Vagina (tissue), 2 donors: ENCODE measurements around the gene FAM171A2. TPM values are rescaled to one million over a fixed set of nuclear protein-coding genes. Genes with fewer than 3 reads are reported as not detected.
A peak's percentile ranks its signal among the peaks of the same experiment; 100 is the strongest.

Experiments
- DNase-seq, 2 donors: peaks; one replicate each; pipeline ENCODE4 v3.0.0-alpha.2; 2017; ENCODE audit errors: extremely low spot score in 2 of 2
- H3K27ac ChIP-seq: fragments of 200-600 bp; sonication (generic); one replicate; pipeline ENCODE4 v1.5.1; 2019
- H3K27me3 ChIP-seq: fragments of 200-600 bp; sonication (generic); one replicate; pipeline ENCODE4 v1.5.1; 2019
- H3K36me3 ChIP-seq, 2 donors: fragments of 200-600 bp; sonication (generic); one replicate each; pipeline ENCODE4 v1.5.1; 2017 to 2019
- H3K4me1 ChIP-seq: fragments of 200-600 bp; sonication (generic); one replicate; pipeline ENCODE4 v1.5.1; 2019
- H3K4me3 ChIP-seq, 2 donors: fragments of 200-600 bp; sonication (generic); 1 replicate in 1 of 2; 2 replicates in 1 of 2; pipeline ENCODE4 v1.5.1; 2016 to 2019
- H3K9me3 ChIP-seq: fragments of 200-600 bp; sonication (generic); one replicate; pipeline ENCODE4 v1.5.1; 2019
- CTCF ChIP-seq, 3 experiments: fragments of 450-650 bp in 2 of 3; fragments of 200-600 bp in 1 of 3; sonication (generic) in 1 of 3; IDR thresholded peaks; one replicate each; pipeline ENCODE4 v1.5.1; 2017 to 2019; ENCODE audit warnings: antibody characterized with exemption in 3 of 3, mild to moderate bottlenecking in 2 of 3, moderate library complexity in 2 of 3
- POLR2A ChIP-seq, 2 donors: fragments of 450-650 bp; IDR thresholded peaks; one replicate each; pipeline ENCODE4 v1.6.1; 2017; ENCODE audit warnings: antibody characterized with exemption in 2 of 2, mild to moderate bottlenecking in 2 of 2, moderate library complexity in 2 of 2
- POLR2AphosphoS5 ChIP-seq, 2 donors: sonication (generic); formaldehyde crosslinking; IDR thresholded peaks; one replicate each; pipeline ENCODE4 v1.9.0; 2017; ENCODE audit warnings: antibody characterized with exemption in 2 of 2, mild to moderate bottlenecking in 2 of 2, low read depth in 1 of 2; ENCODE audit not compliant: insufficient read depth in 1 of 2
- intact Hi-C: fragments of 100-400 bp; cut with DNase I; formaldehyde crosslinking; loops from one replicate; pipeline ENCODE4 v1.15.1; 2023
- total RNA-seq: library from RNA; depleted of rRNA; stranded (reverse); fragments of >200 nt; gene quantifications from one replicate; pipeline ENCODE4 v1.2.3, GENCODE V29; 2016

Gene FAM171A2
- total RNA-seq, 1 donor from 2014 or later = 4.2 TPM

- no peak for DNase-seq
- peaks cover 32% of the 10 kb centered on the region for H3K4me1 ChIP-seq
- TF ChIP-seq POLR2A (IDR thresholded peaks at IDR 0.05) (peak in 1 of 2 donors; percentile 74), POLR2AphosphoS5 (IDR thresholded peaks at IDR 0.05; ENCODE audit: insufficient read depth in 1 of 2, low read depth in 1 of 2) (peak; percentile 37 to 93), CTCF (IDR thresholded peaks at IDR 0.05) (peak in 2 of 3 experiments; percentile 2 to 15)
- intact Hi-C loops = loop anchor here (1.0 to 5.0 kb wide), 2 partner anchors 100 to 112 kb away; no protein-coding TSS in a partner anchor
- peak within 1 kb of the TSS; percentile 96 for H3K27ac ChIP-seq
- no peaks in the 10 kb centered on the region for H3K9me3 ChIP-seq
- no peaks in the 10 kb centered on the region for H3K27me3 ChIP-seq
- peaks cover 0 to 28% of the 10 kb centered on the region in 2 donors for H3K36me3 ChIP-seq
- peak within 1 kb of the TSS; percentile 91 to 97 for H3K4me3 ChIP-seq
Observed at GRCh38 chr17:44324571-44325275, 38.9 kb downstream of the FAM171A2 start, which contains the start of gene SLC25A39. Gene SLC25A39 (minus strand): TSS chr17:44324823. CDS start chr17:44323562, 1,261 bp downstream.

GRCh38 chr17:44324092-44324570 lies 39.5 kb downstream of the FAM171A2 start:
- peaks cover 32% of the 10 kb centered on the region for H3K4me1 ChIP-seq
- H3K9me3 ChIP-seq = no peaks in the 10 kb centered on the region
- peak overlapping the region; percentile 91 to 97 for H3K4me3 ChIP-seq
- intact Hi-C loops = loop anchor here (1.0 to 5.0 kb wide), 2 partner anchors 100 to 112 kb away; no protein-coding TSS in a partner anchor
- H3K27ac ChIP-seq = peak overlapping the region; percentile 96
- no peak for TF ChIP-seq POLR2A (IDR thresholded peaks at IDR 0.05)
- TF ChIP-seq CTCF (IDR thresholded peaks at IDR 0.05) = no peak
- TF ChIP-seq POLR2AphosphoS5 (IDR thresholded peaks at IDR 0.05; ENCODE audit: insufficient read depth in 1 of 2, low read depth in 1 of 2) = no peak
- DNase-seq = no peak
- peaks cover 0 to 33% of the 10 kb centered on the region in 2 donors for H3K36me3 ChIP-seq
- no peaks in the 10 kb centered on the region for H3K27me3 ChIP-seq

- intact Hi-C loops = loop anchor here (1.0 to 5.0 kb wide), 2 partner anchors 99 to 111 kb away; no protein-coding TSS in a partner anchor
- DNase-seq = no peak
- Histone ChIP-seq H3K27ac (peak overlapping the region; percentile 96), H3K4me3 (peak overlapping the region; percentile 91 to 97), H3K36me3 (peaks cover 0 to 33% of the 10 kb centered on the region in 2 donors), H3K4me1 (peaks cover 32% of the 10 kb centered on the region), H3K27me3 (no peaks in the 10 kb centered on the region), H3K9me3 (no peaks in the 10 kb centered on the region)
- no peak for TF ChIP-seq CTCF (IDR thresholded peaks at IDR 0.05)
- no peak for TF ChIP-seq POLR2A (IDR thresholded peaks at IDR 0.05)
- TF ChIP-seq POLR2AphosphoS5 (IDR thresholded peaks at IDR 0.05; ENCODE audit: insufficient read depth in 1 of 2, low read depth in 1 of 2) = no peak
Observed at GRCh38 chr17:44323359-44324091, 40.1 kb downstream of the FAM171A2 start.

GRCh38 chr17:44322236-44322895 lies 41.3 kb downstream of the FAM171A2 start:
- no peak for DNase-seq
- Histone ChIP-seq H3K36me3 (peaks cover 0 to 33% of the 10 kb centered on the region in 2 donors), H3K27ac (no peak overlapping the region), H3K27me3 (no peaks in the 10 kb centered on the region), H3K4me3 (no peak overlapping the region), H3K4me1 (peaks cover 32% of the 10 kb centered on the region), H3K9me3 (no peaks in the 10 kb centered on the region)
- intact Hi-C loops = loop anchor here (5.0 kb wide), 1 partner anchor 110 kb away; no protein-coding TSS in a partner anchor
- TF ChIP-seq POLR2A (IDR thresholded peaks at IDR 0.05) (no peak), CTCF (IDR thresholded peaks at IDR 0.05) (no peak), POLR2AphosphoS5 (IDR thresholded peaks at IDR 0.05; ENCODE audit: insufficient read depth in 1 of 2, low read depth in 1 of 2) (no peak)
